ENCODE data around the gene LRMDA. TPM values are rescaled to one million over a fixed set of nuclear protein-coding genes. Genes with fewer than 3 reads are reported as not detected.

Gene LRMDA
- total RNA-seq, 2 experiments from 2014 or later = not detected

DNA sequence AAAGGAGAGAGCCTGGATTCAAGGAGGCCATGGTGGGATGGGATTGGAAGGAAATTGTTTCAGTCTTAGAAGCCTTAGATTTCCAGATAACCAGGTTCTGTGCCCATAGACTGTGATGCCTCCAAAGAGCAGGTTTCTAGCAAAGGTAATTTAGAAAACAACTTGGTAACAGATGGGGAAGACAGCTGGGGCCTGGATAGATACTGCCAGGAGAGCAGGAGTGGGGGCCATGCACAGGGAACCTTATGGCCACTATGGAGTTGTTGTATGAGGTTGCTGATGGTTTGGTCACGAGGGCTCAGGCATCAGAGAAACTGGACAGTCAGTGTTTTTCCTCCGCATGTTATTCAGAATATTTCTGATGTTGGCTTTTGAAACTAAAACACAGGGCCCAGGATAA lies 901.9 kb downstream of the LRMDA start:
- no peaks in the 10 kb centered on the region for H3K4me1 Mint-ChIP-seq
- POLR2A ChIA-PET = no interaction called here
- no peaks in the 10 kb centered on the region for H3K27me3 Mint-ChIP-seq
- CTCF ChIA-PET = no interaction called here
- no peak for DNase-seq
- no peak overlapping the region for H3K4me3 Mint-ChIP-seq
- H3K36me3 Mint-ChIP-seq (ENCODE audit: low read depth) = no peaks in the 10 kb centered on the region
- H3K27ac Mint-ChIP-seq = no peak overlapping the region
- no peaks in the 10 kb centered on the region for H3K9me3 Mint-ChIP-seq

DNA sequence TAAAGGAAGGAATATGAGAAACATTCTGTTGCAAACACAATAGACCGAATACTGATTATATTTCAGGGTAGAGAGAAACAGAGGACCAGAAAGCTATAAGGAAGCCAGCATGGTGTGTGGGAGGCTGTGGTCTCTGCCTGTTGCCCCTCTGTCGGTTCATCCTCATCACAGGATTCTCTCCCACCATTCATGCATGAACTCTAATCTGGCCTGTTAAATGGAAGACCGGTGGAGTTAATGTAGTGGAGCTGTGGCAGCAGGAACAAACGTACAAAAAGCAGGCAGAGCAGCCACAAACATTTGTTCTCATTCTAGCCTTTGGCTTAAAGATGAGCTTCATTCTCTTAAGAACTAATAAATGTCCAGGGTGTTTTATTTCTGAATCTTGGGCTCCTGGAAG lies 902.4 kb downstream of the LRMDA start:
- CTCF ChIA-PET = no interaction called here
- no peak overlapping the region for H3K27ac Mint-ChIP-seq
- DNase-seq = no peak
- H3K9me3 Mint-ChIP-seq = no peaks in the 10 kb centered on the region
- no peaks in the 10 kb centered on the region for H3K27me3 Mint-ChIP-seq
- no peaks in the 10 kb centered on the region for H3K36me3 Mint-ChIP-seq (ENCODE audit: low read depth)
- no peaks in the 10 kb centered on the region for H3K4me1 Mint-ChIP-seq
- POLR2A ChIA-PET = no interaction called here
- H3K4me3 Mint-ChIP-seq = no peak overlapping the region

DNA sequence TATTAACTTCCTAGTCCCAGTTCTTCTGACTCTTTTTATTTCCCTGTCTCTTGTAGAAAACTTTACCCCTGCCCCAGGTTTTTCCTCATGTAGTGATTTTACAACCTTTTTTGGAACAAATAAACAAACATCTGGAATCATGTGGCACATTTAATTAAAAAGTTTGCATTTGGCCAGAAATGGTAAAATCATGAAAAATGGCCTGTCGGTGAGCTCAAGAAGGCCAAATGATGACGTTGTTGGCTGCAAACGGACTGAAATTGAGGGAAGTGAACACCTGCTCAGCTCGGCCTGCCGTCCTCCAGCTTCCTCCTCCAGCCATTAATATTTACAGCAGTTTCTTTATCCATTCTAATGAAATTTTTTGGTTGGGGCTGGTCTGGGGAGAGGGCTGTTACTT lies 902.8 kb downstream of the LRMDA start:
- Mint-ChIP-seq H3K36me3 (ENCODE audit: low read depth) (no peaks in the 10 kb centered on the region), H3K27me3 (no peaks in the 10 kb centered on the region), H3K4me3 (no peak overlapping the region), H3K27ac (no peak overlapping the region), H3K4me1 (no peaks in the 10 kb centered on the region), H3K9me3 (no peaks in the 10 kb centered on the region)
- ChIA-PET POLR2A (no interaction called here), CTCF (no interaction called here)
- no peak for DNase-seq

DNA sequence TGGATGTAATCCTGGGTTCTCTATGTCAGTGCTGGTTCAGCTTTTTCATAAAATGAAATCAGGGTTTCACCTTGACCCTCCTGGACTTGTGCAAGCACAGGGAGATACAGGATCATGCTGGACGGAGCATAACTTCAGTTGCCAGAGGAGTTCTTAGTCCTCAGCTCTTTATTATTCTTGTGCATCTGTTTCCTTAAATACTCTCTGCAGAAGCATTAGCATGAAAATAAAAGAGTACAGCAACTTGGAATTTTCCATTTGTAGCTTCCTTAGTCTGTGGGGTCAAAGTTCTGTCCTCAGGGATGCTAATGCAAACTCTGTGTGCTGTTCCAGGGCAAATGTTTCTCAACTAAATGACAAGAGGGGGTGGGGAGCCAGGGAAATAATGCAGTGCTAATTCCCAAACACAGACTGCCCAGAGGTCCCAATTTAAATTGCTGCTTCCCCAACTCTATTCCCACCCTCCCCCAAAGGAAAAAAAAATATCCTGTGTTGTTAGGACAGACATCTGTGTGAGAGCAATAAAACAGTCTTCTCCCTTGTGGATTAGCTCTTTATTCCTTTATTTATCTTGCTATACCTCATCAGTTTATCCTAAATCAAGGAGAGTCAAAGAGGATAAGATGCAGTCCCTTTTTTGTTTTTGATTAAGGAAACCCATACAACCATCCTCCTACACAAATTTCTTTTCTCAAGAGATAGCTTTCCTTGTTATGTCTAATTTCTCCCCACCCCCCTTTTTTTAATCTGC lies 905.0 kb downstream of the LRMDA start:
- H3K27me3 Mint-ChIP-seq = no peaks in the 10 kb centered on the region
- no peak overlapping the region for H3K27ac Mint-ChIP-seq
- DNase-seq = no peak
- H3K36me3 Mint-ChIP-seq (ENCODE audit: low read depth) = no peaks in the 10 kb centered on the region
- no peaks in the 10 kb centered on the region for H3K9me3 Mint-ChIP-seq
- no peaks in the 10 kb centered on the region for H3K4me1 Mint-ChIP-seq
- CTCF ChIA-PET = no interaction called here
- H3K4me3 Mint-ChIP-seq = no peak overlapping the region
- POLR2A ChIA-PET = no interaction called here

DNA sequence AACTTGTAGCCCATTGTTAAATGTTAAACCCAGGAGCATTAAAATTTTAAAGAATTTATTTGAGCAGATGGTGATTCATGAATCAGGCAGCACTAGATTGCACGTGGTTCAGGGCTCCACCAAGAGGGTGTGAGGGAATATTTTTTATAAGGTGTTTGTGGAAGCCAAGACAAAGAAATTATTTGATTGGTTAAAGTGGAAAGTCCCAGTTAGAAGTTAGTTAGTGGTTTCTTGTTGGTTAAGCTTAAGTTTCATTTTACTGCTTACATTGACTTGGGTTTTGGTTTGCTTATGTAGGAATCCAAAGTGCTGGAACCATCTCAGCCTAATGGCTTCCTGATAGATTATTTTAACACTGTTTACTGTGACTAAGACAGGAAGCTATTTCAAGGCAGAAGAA lies 906.2 kb downstream of the LRMDA start:
- ChIA-PET CTCF (no interaction called here), POLR2A (no interaction called here)
- H3K27ac Mint-ChIP-seq = no peak overlapping the region
- DNase-seq = no peak
- H3K9me3 Mint-ChIP-seq = no peaks in the 10 kb centered on the region
- H3K36me3 Mint-ChIP-seq (ENCODE audit: low read depth) = no peaks in the 10 kb centered on the region
- no peaks in the 10 kb centered on the region for H3K27me3 Mint-ChIP-seq
- H3K4me1 Mint-ChIP-seq = no peaks in the 10 kb centered on the region
- H3K4me3 Mint-ChIP-seq = no peak overlapping the region

DNA sequence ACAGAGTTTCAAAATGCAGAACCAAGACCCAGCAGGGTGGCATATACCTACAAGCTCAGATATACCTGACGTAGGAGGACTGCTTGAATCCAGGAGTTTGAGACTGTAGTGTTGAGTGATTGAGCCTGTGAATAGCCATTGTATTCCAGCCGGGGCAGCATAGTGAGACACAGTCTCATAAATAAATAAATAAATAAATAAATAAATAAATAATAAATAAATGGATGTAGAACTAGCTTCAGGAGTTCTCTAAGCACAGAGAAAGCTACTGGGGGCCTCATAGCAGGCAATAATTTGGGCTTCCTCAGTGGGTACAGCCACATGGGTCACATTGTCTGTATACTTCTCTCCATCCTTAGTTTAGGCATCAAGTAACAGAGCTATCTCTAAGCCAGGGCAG lies 906.8 kb downstream of the LRMDA start:
- H3K4me1 Mint-ChIP-seq = no peaks in the 10 kb centered on the region
- H3K27ac Mint-ChIP-seq = no peak overlapping the region
- H3K9me3 Mint-ChIP-seq = no peaks in the 10 kb centered on the region
- ChIA-PET POLR2A (no interaction called here), CTCF (no interaction called here)
- no peak overlapping the region for H3K4me3 Mint-ChIP-seq
- H3K36me3 Mint-ChIP-seq (ENCODE audit: low read depth) = no peaks in the 10 kb centered on the region
- DNase-seq = no peak
- no peaks in the 10 kb centered on the region for H3K27me3 Mint-ChIP-seq

DNA sequence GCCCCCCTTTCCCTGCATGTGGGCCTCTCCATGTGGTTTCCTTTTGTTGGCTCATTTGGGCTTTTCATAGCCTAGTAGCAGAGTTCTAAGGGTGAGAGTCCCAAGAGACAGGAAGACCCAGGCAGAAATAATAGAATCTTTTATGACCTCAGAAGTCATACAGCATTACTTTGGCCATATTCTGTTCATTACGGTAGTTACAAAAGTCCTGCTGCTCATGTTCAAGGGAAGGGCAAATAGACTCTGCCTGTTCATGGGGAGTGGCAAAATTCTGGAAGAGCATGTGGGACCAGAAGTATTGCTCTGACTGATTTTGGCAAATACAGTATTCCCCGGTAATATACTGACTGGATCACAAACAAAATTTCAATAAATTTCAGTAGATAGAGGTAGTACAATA lies 910.3 kb downstream of the LRMDA start:
- no peaks in the 10 kb centered on the region for H3K27me3 Mint-ChIP-seq
- no peaks in the 10 kb centered on the region for H3K36me3 Mint-ChIP-seq (ENCODE audit: low read depth)
- H3K4me3 Mint-ChIP-seq = no peak overlapping the region
- H3K4me1 Mint-ChIP-seq = no peaks in the 10 kb centered on the region
- H3K9me3 Mint-ChIP-seq = no peaks in the 10 kb centered on the region
- ChIA-PET CTCF (no interaction called here), POLR2A (no interaction called here)
- no peak overlapping the region for H3K27ac Mint-ChIP-seq
- no peak for DNase-seq

DNA sequence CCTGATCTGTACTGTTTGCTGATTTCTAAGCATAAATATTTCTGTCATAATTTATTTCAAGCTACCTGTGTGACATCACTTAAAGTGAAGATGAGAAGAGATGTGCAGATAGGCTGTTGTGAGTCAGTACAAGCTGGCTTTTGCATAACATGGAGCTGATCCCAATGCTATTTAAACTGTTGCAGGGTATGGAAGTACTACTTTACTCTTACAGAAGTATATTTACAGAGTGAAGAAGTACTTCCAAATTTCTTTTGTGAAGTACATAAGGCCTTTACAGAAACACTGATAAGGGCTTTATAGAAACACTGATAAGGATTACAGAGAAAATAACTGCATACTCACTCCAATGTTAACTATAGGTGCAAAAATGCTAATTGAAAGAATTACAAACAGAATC lies 911.6 kb downstream of the LRMDA start:
- Mint-ChIP-seq H3K4me3 (no peak overlapping the region), H3K36me3 (ENCODE audit: low read depth) (no peaks in the 10 kb centered on the region), H3K9me3 (no peaks in the 10 kb centered on the region), H3K27me3 (no peaks in the 10 kb centered on the region), H3K27ac (no peak overlapping the region), H3K4me1 (no peaks in the 10 kb centered on the region)
- CTCF ChIA-PET = no interaction called here
- DNase-seq = no peak
- POLR2A ChIA-PET = no interaction called here

DNA sequence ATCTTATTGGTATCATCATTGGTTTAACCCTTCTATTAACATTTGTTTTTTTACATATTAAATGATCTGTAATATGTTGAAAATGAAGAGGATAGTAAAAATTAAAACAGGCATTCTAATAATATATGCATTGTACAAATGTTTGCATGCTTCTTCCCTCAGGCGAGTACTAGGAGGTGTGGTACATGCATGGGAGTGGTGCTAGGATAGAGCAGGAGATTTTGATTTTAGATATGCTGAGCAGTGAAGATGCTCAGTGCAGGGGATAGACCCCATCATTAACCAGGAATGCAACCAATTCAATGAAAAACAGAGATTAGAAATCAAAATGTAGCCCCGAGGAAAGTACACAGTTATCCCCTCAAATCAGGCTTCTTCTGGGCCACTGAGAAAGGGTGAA lies 916.4 kb downstream of the LRMDA start:
- Mint-ChIP-seq H3K27me3 (no peaks in the 10 kb centered on the region), H3K4me1 (no peaks in the 10 kb centered on the region), H3K36me3 (ENCODE audit: low read depth) (no peaks in the 10 kb centered on the region), H3K4me3 (no peak overlapping the region), H3K9me3 (peaks cover 2% of the 10 kb centered on the region), H3K27ac (no peak overlapping the region)
- DNase-seq = no peak
- POLR2A ChIA-PET = no interaction called here
- CTCF ChIA-PET = no interaction called here

DNA sequence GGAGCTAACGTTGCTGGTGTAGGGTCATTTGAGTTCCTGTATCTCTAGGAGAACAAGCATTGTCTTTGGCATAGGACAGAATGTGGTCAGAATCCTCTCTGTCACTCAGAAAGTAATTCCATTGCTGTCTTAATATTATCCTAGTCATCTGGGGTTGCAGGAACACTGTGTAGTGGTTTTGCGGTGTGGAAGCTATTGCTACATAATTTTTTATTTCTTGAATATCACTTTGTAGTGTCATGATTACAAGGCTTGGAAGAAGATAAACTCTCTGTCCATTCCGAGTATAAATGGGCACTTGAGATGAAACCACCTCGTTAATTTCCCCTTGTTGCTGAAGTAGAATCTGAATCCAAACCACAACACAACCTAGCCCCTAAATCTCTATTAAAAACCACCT lies 919.2 kb downstream of the LRMDA start:
- no peaks in the 10 kb centered on the region for H3K27me3 Mint-ChIP-seq
- CTCF ChIA-PET = no interaction called here

DNA sequence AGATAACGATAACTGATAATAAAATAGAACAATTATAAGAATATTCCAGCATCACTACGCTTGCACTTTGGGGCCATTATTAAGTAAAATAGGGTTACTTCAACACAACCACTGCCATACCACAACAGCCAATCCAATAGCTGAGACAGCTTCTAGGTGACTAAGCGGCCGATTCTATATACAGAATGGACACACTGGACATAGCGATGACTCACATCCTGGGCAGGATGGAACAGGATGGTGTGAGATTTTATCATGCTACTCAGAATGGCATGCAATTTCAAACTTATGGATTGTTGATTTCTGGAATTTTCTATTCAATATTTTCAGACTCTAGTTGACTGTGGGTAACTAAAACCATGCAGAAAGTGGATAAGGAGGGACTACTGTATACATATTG lies 920.9 kb downstream of the LRMDA start:
- ChIA-PET CTCF (no interaction called here), POLR2A (no interaction called here)
- Mint-ChIP-seq H3K36me3 (ENCODE audit: low read depth) (no peaks in the 10 kb centered on the region), H3K9me3 (peaks cover 2% of the 10 kb centered on the region), H3K27ac (no peak overlapping the region), H3K4me1 (no peaks in the 10 kb centered on the region), H3K27me3 (no peaks in the 10 kb centered on the region), H3K4me3 (no peak overlapping the region)
- no peak for DNase-seq

More for the DNA sequence above, 919.2 kb downstream of the LRMDA start:
- H3K27ac Mint-ChIP-seq = no peak overlapping the region
- H3K36me3 Mint-ChIP-seq (ENCODE audit: low read depth) = no peaks in the 10 kb centered on the region
- H3K4me3 Mint-ChIP-seq = no peak overlapping the region
- POLR2A ChIA-PET = no interaction called here
- H3K4me1 Mint-ChIP-seq = no peaks in the 10 kb centered on the region
- DNase-seq = no peak
- H3K9me3 Mint-ChIP-seq = peaks cover 2% of the 10 kb centered on the region

DNA sequence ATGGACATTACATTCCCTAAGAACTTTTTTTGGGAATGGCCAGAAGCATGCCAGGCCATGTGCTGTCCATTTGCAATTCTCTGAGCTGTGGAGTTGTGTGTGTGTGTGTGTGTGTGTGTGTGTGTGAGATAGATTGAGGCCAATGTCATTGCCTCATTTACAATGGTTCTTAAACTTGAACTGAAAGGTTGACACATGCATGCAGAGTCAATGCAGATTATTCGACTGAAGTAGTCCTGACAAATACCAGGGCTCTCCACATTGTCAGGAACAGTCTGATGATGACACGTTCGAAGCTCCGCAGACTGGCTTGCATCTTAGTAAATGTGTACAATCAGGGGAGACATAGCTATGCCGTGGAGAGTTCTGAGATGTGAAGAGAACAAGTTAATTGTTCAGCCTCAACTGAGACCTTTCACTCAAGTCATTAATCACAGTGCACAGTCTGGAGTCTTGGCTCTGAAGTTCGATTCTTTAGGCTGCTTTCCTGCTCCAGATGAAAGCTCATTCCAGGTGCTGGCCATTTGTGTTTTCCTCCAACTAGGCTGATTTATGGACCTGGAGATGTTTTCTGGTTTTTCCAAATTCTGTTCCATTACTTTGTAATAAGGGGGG lies 921.9 kb downstream of the LRMDA start:
- ChIA-PET CTCF (no interaction called here), POLR2A (no interaction called here)
- no peaks in the 10 kb centered on the region for H3K27me3 Mint-ChIP-seq
- no peak overlapping the region for H3K4me3 Mint-ChIP-seq
- H3K27ac Mint-ChIP-seq = no peak overlapping the region
- peaks cover 2% of the 10 kb centered on the region for H3K9me3 Mint-ChIP-seq
- no peak for DNase-seq
- no peaks in the 10 kb centered on the region for H3K36me3 Mint-ChIP-seq (ENCODE audit: low read depth)
- H3K4me1 Mint-ChIP-seq = no peaks in the 10 kb centered on the region

DNA sequence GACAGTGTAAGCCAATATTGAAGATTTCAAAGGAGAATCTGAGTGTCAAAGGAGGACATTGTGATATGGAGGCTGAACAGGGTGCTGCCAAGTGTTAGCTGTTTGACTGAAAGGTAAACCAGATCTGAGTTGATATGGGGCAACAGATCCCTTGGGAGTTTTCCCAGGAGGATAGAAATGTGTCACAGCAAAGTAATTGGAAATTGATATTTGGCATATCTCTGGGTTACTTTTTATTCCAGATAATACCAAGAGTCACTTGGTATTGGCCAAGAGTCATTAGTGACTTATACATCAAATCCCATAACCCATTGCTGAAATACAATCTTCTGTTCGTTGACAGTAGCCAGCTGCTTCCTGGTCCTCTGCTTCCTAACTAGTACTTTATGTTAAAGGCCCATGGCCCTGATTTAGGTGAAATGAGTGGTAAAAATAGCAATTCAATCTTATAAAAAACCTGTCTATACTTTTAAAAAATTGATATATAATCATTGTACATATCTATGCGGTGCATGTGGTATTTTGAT lies 922.9 kb downstream of the LRMDA start:
- no peak overlapping the region for H3K27ac Mint-ChIP-seq
- no peaks in the 10 kb centered on the region for H3K4me1 Mint-ChIP-seq
- no peak for DNase-seq
- no peaks in the 10 kb centered on the region for H3K36me3 Mint-ChIP-seq (ENCODE audit: low read depth)
- no peaks in the 10 kb centered on the region for H3K27me3 Mint-ChIP-seq
- CTCF ChIA-PET = no interaction called here
- H3K4me3 Mint-ChIP-seq = no peak overlapping the region
- POLR2A ChIA-PET = no interaction called here
- peaks cover 2% of the 10 kb centered on the region for H3K9me3 Mint-ChIP-seq

DNA sequence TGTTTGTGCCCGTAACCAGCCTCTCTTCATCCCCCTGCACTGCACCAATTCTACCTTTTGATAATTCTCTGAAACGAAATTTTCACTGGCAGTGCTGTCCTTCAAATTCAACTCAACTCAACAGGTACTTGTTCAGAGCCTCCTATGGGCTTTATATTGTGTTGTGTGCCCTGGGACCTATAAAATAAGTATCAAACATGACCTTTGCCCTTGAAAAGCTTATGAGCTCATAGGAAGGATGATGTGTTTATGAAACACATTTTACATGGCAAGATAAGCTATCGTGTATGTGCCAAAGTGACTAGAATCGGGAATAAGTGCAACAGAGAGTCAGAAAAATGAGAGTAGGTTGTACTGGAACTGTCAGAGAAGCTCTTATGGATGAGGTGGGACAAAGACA lies 923.5 kb downstream of the LRMDA start:
- H3K4me3 Mint-ChIP-seq = no peak overlapping the region
- POLR2A ChIA-PET = no interaction called here
- no peak overlapping the region for H3K27ac Mint-ChIP-seq
- no peak for DNase-seq
- no peaks in the 10 kb centered on the region for H3K36me3 Mint-ChIP-seq (ENCODE audit: low read depth)
- peaks cover 4% of the 10 kb centered on the region for H3K9me3 Mint-ChIP-seq
- CTCF ChIA-PET = no interaction called here
- H3K27me3 Mint-ChIP-seq = no peaks in the 10 kb centered on the region
- H3K4me1 Mint-ChIP-seq = no peaks in the 10 kb centered on the region
